Measurements from ENCODE around the gene NCKAP5.

NCKAP5 gene

DNA sequence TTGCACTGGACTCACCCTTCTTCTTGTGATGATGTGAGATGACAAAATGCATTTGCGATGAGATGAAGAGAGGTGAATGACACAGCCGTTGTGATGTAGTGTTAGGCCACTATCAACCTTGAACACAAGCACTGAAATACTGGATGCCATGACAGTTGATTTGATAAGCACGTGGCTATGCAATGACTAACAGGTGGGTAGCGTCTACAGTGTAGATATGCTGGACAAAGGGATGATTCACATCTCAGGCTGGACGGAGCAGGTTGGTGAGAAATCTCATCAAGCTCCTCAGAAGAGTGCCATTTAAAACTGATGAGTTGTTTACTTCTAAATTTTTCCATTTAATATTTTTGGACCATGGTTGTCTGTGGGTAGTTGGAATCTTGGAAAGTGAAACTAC is 522.5 kb downstream of the NCKAP5 start:
- Histone ChIP-seq H3K4ac (ENCODE audit: low read depth, low read length) (no peak overlapping the region), H3K23ac (ENCODE audit: low read length) (no peak overlapping the region), H2BK5ac (ENCODE audit: low read length) (no peak overlapping the region), H3K27ac (ENCODE audit: low read depth, low read length) (no peak overlapping the region), H4K8ac (ENCODE audit: low read depth, low read length) (no peak overlapping the region), H3K27me3 (ENCODE audit: insufficient read depth, low read length, poor library complexity) (no peaks in the 10 kb centered on the region), H3K79me1 (ENCODE audit: low read length) (no peaks in the 10 kb centered on the region), H4K5ac (ENCODE audit: low read length) (no peak overlapping the region), H3K18ac (ENCODE audit: low read length) (no peak overlapping the region), H3K4me1 (ENCODE audit: control insufficient read depth, low read depth, low read length) (no peaks in the 10 kb centered on the region), H2BK120ac (ENCODE audit: low read depth, low read length) (no peak overlapping the region), H3K56ac (ENCODE audit: low read length) (no peak overlapping the region), H2BK15ac (replicated peaks; ENCODE audit: low read depth) (no peak overlapping the region), H3K4me3 (ENCODE audit: low read length) (no peak overlapping the region), H3K4me2 (ENCODE audit: low read length) (no peak overlapping the region), H3K36me3 (ENCODE audit: control insufficient read depth, insufficient read depth, low read length) (no peaks in the 10 kb centered on the region), H3K9ac (ENCODE audit: low read length) (no peak overlapping the region), H3K79me2 (ENCODE audit: control insufficient read depth, insufficient read depth, low read length) (no peaks in the 10 kb centered on the region), H2AK5ac (ENCODE audit: low read length) (no peak overlapping the region)
- WGBS (ENCODE audit: extremely low coverage, insufficient coverage, low lambda C conversion rate) = no CpG with 5 or more reads among the region's 5 CpGs
- DNase-seq = no peak

DNA sequence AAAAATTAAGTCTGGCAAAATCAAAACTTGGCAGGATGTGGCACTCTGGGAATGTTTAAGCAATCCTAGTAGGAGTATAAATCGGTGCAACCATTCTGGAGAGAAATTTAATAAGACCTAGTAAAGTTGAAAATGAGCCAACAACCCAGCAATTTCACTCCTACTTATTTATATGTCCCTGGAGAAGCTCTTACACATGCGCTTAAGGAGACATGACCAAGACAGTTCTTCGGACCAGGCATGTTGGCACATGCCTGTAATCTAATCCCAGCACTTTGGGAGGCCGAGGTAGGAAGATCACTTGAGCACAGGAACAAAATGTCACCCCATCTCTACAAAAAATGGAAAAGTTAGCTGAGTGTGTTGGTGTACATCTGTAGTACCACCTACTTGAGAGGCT is 523.7 kb downstream of the NCKAP5 start:
- H4K8ac ChIP-seq (ENCODE audit: low read depth, low read length) = no peak overlapping the region
- H3K36me3 ChIP-seq (ENCODE audit: control insufficient read depth, insufficient read depth, low read length) = no peaks in the 10 kb centered on the region
- no peak overlapping the region for H3K18ac ChIP-seq (ENCODE audit: low read length)
- H3K4me2 ChIP-seq (ENCODE audit: low read length) = no peak overlapping the region
- no peak overlapping the region for H3K27ac ChIP-seq (ENCODE audit: low read depth, low read length)
- peak overlapping the region; percentile 31 for H3K4ac ChIP-seq (ENCODE audit: low read depth, low read length)
- H3K9ac ChIP-seq (ENCODE audit: low read length) = no peak overlapping the region
- no peak for DNase-seq
- no peak overlapping the region for H2BK15ac ChIP-seq (replicated peaks; ENCODE audit: low read depth)
- H3K79me1 ChIP-seq (ENCODE audit: low read length) = no peaks in the 10 kb centered on the region
- no peak overlapping the region for H3K56ac ChIP-seq (ENCODE audit: low read length)
- no peak overlapping the region for H2AK5ac ChIP-seq (ENCODE audit: low read length)
- WGBS (ENCODE audit: extremely low coverage, insufficient coverage, low lambda C conversion rate) = no CpG with 5 or more reads among the region's 4 CpGs
- no peak overlapping the region for H4K5ac ChIP-seq (ENCODE audit: low read length)
- no peaks in the 10 kb centered on the region for H3K27me3 ChIP-seq (ENCODE audit: insufficient read depth, low read length, poor library complexity)
- no peaks in the 10 kb centered on the region for H3K4me1 ChIP-seq (ENCODE audit: control insufficient read depth, low read depth, low read length)
- no peak overlapping the region for H3K4me3 ChIP-seq (ENCODE audit: low read length)
- H2BK5ac ChIP-seq (ENCODE audit: low read length) = no peak overlapping the region
- no peaks in the 10 kb centered on the region for H3K79me2 ChIP-seq (ENCODE audit: control insufficient read depth, insufficient read depth, low read length)
- H3K23ac ChIP-seq (ENCODE audit: low read length) = no peak overlapping the region
- no peak overlapping the region for H2BK120ac ChIP-seq (ENCODE audit: low read depth, low read length)

DNA sequence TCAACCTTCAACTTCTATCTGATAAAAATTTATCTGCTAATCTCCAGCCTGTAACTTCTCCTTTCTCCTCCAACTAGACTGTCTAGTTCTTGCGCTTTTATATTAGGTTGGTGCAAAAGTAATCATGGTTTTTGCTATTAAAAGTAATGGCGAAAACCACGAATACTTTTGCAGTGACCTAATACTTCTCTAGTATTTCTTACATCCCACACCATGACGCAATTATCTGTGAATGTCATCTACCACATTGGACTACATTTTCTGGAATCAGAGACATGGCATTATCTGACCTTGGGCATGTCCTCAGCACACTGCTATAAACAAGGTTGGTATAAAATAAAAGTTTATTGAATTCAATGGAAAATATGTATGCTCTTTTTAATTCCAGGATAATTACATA is 528.1 kb downstream of the NCKAP5 start:
- Histone ChIP-seq H3K4ac (ENCODE audit: low read depth, low read length) (no peak overlapping the region), H3K27ac (ENCODE audit: low read depth, low read length) (no peak overlapping the region), H2BK5ac (ENCODE audit: low read length) (no peak overlapping the region), H3K9ac (ENCODE audit: low read length) (no peak overlapping the region), H3K4me2 (ENCODE audit: low read length) (no peak overlapping the region), H3K79me1 (ENCODE audit: low read length) (no peaks in the 10 kb centered on the region), H3K4me1 (ENCODE audit: control insufficient read depth, low read depth, low read length) (no peaks in the 10 kb centered on the region), H2AK5ac (ENCODE audit: low read length) (no peak overlapping the region), H3K79me2 (ENCODE audit: control insufficient read depth, insufficient read depth, low read length) (no peaks in the 10 kb centered on the region), H3K18ac (ENCODE audit: low read length) (no peak overlapping the region), H3K23ac (ENCODE audit: low read length) (no peak overlapping the region), H3K36me3 (ENCODE audit: control insufficient read depth, insufficient read depth, low read length) (no peaks in the 10 kb centered on the region), H3K27me3 (ENCODE audit: insufficient read depth, low read length, poor library complexity) (no peaks in the 10 kb centered on the region), H4K8ac (ENCODE audit: low read depth, low read length) (no peak overlapping the region), H2BK120ac (ENCODE audit: low read depth, low read length) (no peak overlapping the region), H3K56ac (ENCODE audit: low read length) (no peak overlapping the region), H2BK15ac (replicated peaks; ENCODE audit: low read depth) (no peak overlapping the region), H3K4me3 (ENCODE audit: low read length) (no peak overlapping the region), H4K5ac (ENCODE audit: low read length) (no peak overlapping the region)
- no peak for DNase-seq
- no CpG with 5 or more reads among the region's 4 CpGs for WGBS (ENCODE audit: extremely low coverage, insufficient coverage, low lambda C conversion rate)

GRCh38 chr2:133039531-133039930 is 528.7 kb downstream of the NCKAP5 start:
- no peak for DNase-seq
- Histone ChIP-seq H4K8ac (ENCODE audit: low read depth, low read length) (no peak overlapping the region), H3K4ac (ENCODE audit: low read depth, low read length) (no peak overlapping the region)

DNA sequence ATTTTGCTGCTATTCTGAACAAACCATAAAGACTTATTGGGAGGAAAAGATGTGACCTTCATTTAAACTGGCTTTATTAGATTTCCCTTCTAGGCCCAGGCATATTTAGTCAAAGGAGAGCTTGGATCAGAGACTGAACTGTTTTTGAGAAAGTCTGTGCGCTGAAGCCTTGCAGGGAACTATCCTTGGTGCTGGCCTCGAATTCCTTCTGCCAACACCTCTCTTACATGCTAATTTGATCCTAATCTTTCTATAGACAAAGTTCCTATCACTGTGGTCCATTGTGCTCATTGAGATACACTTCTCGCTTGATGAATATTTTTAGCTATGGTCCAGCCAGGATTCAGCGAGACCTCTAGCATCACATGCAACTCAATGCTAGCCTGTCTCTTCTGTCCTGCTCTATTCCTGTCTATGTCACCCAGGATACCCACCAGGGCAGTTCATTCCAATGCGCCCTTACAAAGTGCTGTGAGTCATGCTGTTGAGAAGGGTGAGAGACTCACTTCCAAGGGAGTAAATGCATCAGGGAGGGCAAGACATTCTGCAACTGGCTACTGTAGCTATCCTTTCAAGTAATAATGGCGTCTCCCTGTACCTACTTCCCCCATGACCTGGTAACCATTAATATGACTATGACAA is 541.6 kb downstream of the NCKAP5 start:
- Histone ChIP-seq H4K5ac (ENCODE audit: low read length) (no peak overlapping the region), H3K4me2 (ENCODE audit: low read length) (no peak overlapping the region), H2BK120ac (ENCODE audit: low read depth, low read length) (no peak overlapping the region), H3K9ac (ENCODE audit: low read length) (no peak overlapping the region), H3K56ac (ENCODE audit: low read length) (no peak overlapping the region), H4K8ac (ENCODE audit: low read depth, low read length) (no peak overlapping the region), H3K18ac (ENCODE audit: low read length) (no peak overlapping the region), H2BK5ac (ENCODE audit: low read length) (no peak overlapping the region), H3K4me3 (ENCODE audit: low read length) (no peak overlapping the region), H2AK5ac (ENCODE audit: low read length) (no peak overlapping the region), H2BK15ac (replicated peaks; ENCODE audit: low read depth) (no peak overlapping the region), H3K27ac (ENCODE audit: low read depth, low read length) (no peak overlapping the region), H3K79me1 (ENCODE audit: low read length) (no peaks in the 10 kb centered on the region), H3K4ac (ENCODE audit: low read depth, low read length) (no peak overlapping the region), H3K23ac (ENCODE audit: low read length) (no peak overlapping the region), H3K36me3 (ENCODE audit: control insufficient read depth, insufficient read depth, low read length) (no peaks in the 10 kb centered on the region), H3K4me1 (ENCODE audit: control insufficient read depth, low read depth, low read length) (peaks cover 3% of the 10 kb centered on the region), H3K79me2 (ENCODE audit: control insufficient read depth, insufficient read depth, low read length) (no peaks in the 10 kb centered on the region), H3K27me3 (ENCODE audit: insufficient read depth, low read length, poor library complexity) (no peaks in the 10 kb centered on the region)
- DNase-seq = peak; percentile 84
- WGBS (ENCODE audit: extremely low coverage, insufficient coverage, low lambda C conversion rate) = no CpG with 5 or more reads among the region's 6 CpGs

More at GRCh38 chr2:133039531-133039930, 528.7 kb downstream of the NCKAP5 start:
- Histone ChIP-seq H2AK5ac (ENCODE audit: low read length) (no peak overlapping the region), H3K56ac (ENCODE audit: low read length) (no peak overlapping the region), H3K23ac (ENCODE audit: low read length) (no peak overlapping the region), H2BK5ac (ENCODE audit: low read length) (no peak overlapping the region), H3K36me3 (ENCODE audit: control insufficient read depth, insufficient read depth, low read length) (no peaks in the 10 kb centered on the region), H2BK120ac (ENCODE audit: low read depth, low read length) (no peak overlapping the region), H3K4me3 (ENCODE audit: low read length) (no peak overlapping the region), H3K27me3 (ENCODE audit: insufficient read depth, low read length, poor library complexity) (no peaks in the 10 kb centered on the region), H3K9ac (ENCODE audit: low read length) (no peak overlapping the region), H3K79me2 (ENCODE audit: control insufficient read depth, insufficient read depth, low read length) (no peaks in the 10 kb centered on the region), H2BK15ac (replicated peaks; ENCODE audit: low read depth) (no peak overlapping the region), H3K18ac (ENCODE audit: low read length) (no peak overlapping the region), H4K5ac (ENCODE audit: low read length) (no peak overlapping the region), H3K4me1 (ENCODE audit: control insufficient read depth, low read depth, low read length) (no peaks in the 10 kb centered on the region), H3K79me1 (ENCODE audit: low read length) (no peaks in the 10 kb centered on the region), H3K4me2 (ENCODE audit: low read length) (no peak overlapping the region), H3K27ac (ENCODE audit: low read depth, low read length) (no peak overlapping the region)
- no CpG with 5 or more reads among the region's 1 CpG for WGBS (ENCODE audit: extremely low coverage, insufficient coverage, low lambda C conversion rate)

DNA sequence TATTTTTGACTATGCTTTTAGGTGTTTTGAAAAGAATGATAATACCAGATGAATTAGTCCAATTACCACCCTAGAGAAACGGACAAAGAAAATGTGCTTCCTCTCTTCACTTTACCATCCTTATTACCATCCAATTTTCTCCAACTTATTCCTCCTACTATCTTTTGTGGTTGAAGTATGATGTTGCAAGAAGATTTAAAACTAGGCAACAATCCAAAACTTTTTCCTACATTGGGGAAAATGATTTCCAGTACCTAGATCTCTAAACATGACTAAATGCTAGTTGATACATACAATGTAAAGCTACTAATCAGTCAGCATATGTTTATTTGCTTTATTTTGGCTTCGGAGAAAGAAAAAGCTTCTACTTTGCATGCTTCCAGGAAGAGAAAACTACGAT is 543.3 kb downstream of the NCKAP5 start:
- Histone ChIP-seq H3K36me3 (ENCODE audit: control insufficient read depth, insufficient read depth, low read length) (no peaks in the 10 kb centered on the region), H3K9ac (ENCODE audit: low read length) (no peak overlapping the region), H3K4me1 (ENCODE audit: control insufficient read depth, low read depth, low read length) (peaks cover 3% of the 10 kb centered on the region), H2BK15ac (replicated peaks; ENCODE audit: low read depth) (no peak overlapping the region), H3K4me2 (ENCODE audit: low read length) (no peak overlapping the region), H3K56ac (ENCODE audit: low read length) (no peak overlapping the region), H2BK120ac (ENCODE audit: low read depth, low read length) (no peak overlapping the region), H3K27ac (ENCODE audit: low read depth, low read length) (no peak overlapping the region), H3K79me2 (ENCODE audit: control insufficient read depth, insufficient read depth, low read length) (no peaks in the 10 kb centered on the region), H3K79me1 (ENCODE audit: low read length) (no peaks in the 10 kb centered on the region), H2BK5ac (ENCODE audit: low read length) (no peak overlapping the region), H3K23ac (ENCODE audit: low read length) (no peak overlapping the region), H3K27me3 (ENCODE audit: insufficient read depth, low read length, poor library complexity) (no peaks in the 10 kb centered on the region), H3K4ac (ENCODE audit: low read depth, low read length) (no peak overlapping the region), H2AK5ac (ENCODE audit: low read length) (no peak overlapping the region), H3K18ac (ENCODE audit: low read length) (no peak overlapping the region), H4K8ac (ENCODE audit: low read depth, low read length) (no peak overlapping the region), H3K4me3 (ENCODE audit: low read length) (no peak overlapping the region), H4K5ac (ENCODE audit: low read length) (no peak overlapping the region)
- DNase-seq = no peak
- WGBS (ENCODE audit: extremely low coverage, insufficient coverage, low lambda C conversion rate) = no CpG with 5 or more reads among the region's 3 CpGs
